GM12873 (cell line): Measurements from ENCODE around the gene RFPL2.

ENCODE experiments used
- TF ChIP-seq, protein P1 (sequence below): IDR thresholded peaks from 2 replicates; pipeline ENCODE4 v1.5.1; 2012; ENCODE audit warnings: low read depth, mild to moderate bottlenecking, moderate library complexity, low read length, control low read depth; ENCODE audit not compliant: insufficient read depth; ENCODE audit errors: missing control alignments

RFPL2 gene

DNA sequence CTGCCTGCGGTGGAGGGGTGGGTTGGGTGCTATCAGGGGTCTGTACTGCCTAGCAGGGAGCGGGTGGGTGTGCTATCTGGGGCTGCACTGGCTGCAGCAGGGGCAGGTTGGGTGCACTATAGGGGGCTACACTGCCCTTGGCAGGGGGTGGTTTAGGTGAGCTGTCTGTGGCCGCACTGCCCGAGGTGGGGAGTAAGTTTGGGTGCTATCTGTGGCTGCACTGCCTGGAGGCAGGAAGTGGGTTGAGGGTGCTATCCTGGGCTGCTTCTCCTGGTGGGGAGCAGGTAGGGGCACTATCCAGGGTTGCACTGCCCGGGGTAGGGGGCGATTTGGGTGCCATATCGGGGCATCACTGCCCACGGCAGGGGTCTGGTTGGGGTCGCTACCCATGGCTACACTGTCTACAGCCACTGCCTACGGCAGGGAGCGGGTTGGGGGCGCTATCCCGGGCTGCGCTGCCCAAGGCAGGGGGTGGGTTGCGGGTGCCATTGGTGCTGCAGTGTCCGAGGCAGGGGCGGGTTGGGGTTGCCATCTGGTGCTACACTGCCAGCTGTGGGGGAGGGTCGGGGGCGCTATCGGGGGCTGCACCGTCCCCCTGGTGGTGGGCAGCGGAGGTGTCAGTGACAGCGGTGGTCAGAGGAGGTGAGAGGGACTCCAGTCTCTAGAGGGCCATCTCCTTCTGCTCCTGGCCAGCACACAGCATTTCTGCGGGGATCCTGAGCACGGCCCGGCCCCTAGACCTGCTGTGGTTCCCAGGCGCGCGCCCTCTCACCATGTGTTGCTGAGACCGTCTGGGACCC, 1.3 kb upstream of the RFPL2 start:
- TF ChIP-seq, protein P1, sequence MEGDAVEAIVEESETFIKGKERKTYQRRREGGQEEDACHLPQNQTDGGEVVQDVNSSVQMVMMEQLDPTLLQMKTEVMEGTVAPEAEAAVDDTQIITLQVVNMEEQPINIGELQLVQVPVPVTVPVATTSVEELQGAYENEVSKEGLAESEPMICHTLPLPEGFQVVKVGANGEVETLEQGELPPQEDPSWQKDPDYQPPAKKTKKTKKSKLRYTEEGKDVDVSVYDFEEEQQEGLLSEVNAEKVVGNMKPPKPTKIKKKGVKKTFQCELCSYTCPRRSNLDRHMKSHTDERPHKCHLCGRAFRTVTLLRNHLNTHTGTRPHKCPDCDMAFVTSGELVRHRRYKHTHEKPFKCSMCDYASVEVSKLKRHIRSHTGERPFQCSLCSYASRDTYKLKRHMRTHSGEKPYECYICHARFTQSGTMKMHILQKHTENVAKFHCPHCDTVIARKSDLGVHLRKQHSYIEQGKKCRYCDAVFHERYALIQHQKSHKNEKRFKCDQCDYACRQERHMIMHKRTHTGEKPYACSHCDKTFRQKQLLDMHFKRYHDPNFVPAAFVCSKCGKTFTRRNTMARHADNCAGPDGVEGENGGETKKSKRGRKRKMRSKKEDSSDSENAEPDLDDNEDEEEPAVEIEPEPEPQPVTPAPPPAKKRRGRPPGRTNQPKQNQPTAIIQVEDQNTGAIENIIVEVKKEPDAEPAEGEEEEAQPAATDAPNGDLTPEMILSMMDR, result no peak

DNA sequence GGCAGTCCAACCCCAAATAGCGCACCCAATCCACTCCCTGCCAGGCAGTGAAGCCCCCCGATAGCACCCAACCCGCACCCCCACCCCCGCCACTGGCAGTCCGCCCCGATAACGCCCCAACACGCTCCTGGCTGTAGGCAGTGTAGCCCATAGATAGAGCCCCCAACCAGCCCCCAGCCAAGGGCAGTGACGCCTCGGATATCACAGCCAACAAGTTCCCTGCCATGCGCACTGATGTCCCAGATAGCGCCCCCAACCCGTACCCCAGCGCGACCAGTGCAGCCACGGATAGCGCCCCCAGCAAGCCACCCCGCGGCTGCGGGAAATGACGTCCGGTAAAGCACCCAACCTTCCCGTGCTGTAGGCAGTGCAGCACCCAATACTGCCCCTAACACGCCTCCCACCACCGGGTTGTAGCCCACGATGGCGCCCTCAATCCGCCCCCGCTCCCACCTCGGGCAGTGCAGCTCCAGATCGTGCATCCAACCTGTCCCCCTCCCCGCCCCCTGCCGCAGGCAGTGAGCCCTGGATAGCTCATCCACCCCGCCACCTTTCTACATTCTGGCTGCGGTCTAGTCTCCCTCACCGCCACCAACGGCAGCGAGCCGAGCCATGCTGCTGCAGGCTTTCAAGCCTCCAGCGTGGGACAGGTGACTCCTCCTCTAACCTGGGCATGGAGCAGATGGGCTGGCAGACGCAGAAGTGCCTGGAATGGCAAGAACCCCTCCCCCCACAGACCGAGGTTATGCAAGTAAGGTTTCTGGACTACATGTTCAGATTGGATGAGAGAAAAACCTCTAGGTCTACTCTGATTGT, 625 bp downstream of the RFPL2 start:
- TF ChIP-seq, protein P1, result no peak

DNA sequence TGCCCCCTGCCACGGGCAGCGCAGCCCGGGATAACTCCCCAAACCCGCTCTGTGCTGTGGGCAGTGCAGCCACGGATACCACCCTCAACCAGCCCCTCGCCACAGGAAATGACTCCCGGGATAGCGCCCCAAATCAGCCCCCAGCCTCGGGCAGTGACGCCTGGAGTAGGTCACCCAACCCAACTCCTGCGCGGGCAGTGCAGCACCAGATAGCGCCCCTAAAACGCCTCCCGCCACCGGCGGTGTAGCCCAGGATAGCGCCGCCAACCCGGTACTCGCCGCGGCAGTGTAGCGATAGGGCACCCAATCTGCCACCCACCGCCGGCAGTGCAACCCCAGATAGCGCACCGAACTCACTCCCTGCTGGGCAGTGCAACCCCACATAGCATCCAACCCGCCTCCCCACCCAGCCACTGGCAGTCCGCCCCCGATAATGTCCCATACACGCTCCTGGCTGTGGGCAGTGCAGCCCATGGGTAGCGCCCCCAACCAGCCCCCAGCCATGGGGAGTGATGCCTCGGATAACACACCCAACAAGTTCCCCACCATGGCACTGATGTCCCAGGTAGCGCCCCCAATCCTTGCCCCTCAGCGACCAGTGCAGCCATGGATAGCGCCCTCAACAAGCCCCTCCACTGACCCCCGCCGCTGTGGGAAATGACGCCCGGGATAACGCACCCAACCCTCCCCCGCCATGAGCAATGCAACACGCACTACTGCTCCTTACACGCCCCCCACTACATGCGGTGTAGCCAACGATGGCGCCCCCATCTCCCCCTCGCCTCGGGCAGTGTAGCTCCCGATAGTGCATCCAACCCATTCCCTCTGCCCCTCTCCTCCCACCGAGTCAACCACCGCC, 1.5 kb downstream of the RFPL2 start:
- TF ChIP-seq, protein P1, result no peak

DNA sequence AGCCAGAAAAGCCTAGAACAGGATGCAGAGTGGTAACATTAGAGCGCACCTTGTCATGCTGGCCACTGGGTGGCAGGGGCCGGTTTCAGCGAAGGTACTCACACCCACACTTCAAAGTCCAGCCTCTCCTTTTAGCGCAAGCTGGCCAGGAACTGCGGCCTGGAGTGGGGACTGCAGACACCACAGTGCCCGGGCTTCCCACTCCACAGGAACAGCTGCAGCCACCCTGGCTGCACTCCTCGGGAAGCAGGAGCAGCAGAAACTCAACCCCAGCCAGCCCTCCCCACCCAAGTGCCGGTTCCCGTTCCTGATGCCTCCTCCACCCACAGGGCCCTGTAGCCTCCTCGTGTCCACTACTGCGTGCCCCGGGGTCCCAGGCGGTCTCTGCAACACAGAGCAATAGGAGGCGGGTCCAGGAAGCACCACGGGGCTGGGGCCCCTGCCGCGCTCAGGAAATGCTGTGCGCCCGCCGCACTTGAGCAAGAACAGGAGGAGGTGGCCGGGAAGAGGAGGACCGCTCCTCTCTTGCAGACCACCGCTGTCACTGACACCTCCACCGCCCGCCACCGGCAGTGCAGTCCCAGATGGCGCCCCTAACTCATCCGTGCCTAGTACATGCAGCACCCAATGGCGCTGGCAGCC, 2.2 kb downstream of the RFPL2 start:
- TF ChIP-seq, protein P1, result peak; percentile 70

DNA sequence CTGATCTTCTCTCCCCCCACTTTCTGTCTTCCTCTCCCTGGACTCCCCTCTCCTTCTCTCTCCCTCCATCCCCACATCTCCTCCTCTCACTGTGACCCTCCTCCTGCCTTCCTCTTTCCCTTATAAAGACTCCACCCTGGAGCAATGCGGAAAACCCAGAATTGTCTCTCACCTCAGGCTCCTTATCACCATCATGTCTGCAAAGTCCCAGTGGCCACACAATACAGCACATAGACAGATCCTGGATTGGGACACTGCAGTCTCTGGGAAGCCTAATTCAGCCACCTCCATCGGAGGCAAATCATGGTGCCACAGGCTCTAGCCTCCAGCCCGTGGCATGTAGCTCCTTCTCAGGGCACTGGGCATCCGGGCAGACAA, 2.7 kb downstream of the RFPL2 start:
- TF ChIP-seq, protein P1, result no peak

DNA sequence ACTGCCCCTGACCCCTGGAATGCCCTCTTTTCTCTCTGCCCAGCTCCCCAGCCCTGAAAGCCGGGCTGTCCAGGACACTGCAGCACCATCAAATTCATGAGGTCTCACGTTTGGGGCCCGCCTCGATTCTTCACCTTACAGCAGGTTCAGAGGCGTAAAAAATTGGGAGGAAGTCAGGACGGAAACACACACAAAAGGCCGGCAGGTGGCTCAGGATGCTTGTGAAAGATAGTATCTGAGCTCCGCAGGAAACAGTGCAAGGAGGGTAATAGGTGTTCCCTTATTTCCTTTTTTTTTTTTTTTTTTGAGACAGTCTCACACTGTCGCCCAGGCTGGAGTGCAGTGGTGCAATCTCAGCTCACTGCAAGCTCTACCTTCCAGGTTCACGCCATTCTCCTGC, 4.1 kb downstream of the RFPL2 start:
- TF ChIP-seq, protein P1, result no peak
